SH-SY5Y (cell line): Measurements from ENCODE around the gene SERP2.

Experiments
- GATA2 ChIP-seq: IDR thresholded peaks from 2 replicates; pipeline ENCODE4 v1.6.1; 2011; ENCODE audit warnings: mild to moderate bottlenecking, low read depth, low read length
- GATA3 ChIP-seq: IDR thresholded peaks from 2 replicates; pipeline ENCODE4 v1.6.1; 2011; ENCODE audit warnings: low read depth, mild to moderate bottlenecking, low read length, moderate library complexity

GRCh38 chr13:44347949-44348348 lies 25.7 kb upstream of the SERP2 start:
- TF ChIP-seq GATA2 (0 out of 2 replicates have a peak, but pooled peaks have one; percentile 19), GATA3 (0 out of 2 replicates have a peak, but pooled peaks have one; percentile 11)
